ENCODE results near the gene MAGI2. TPM values are rescaled to one million over a fixed set of nuclear protein-coding genes. Genes with fewer than 3 reads are reported as not detected.

Gene MAGI2
- total and polyA plus RNA-seq, 4 donors, result 0.37 to 4.1 (median 1.4) TPM

DNA sequence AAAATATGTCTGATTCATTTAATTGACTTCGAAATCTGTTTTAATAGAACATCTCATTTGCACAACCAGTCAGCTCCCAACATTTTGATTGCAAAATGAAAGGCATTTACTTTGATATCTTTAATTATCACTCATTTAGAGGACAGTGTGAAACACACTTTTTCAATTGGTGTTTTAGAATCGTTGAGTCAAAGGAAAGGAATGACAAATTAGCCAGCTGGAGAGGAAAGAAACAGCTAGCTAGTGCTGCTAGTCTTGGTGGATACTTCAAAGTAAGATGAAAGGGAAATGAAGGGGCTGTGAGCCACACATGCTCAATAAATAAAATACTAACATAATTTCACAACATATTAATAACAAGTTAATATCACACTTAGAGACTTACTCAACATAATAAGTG is 1084.7 kb downstream of the MAGI2 start:
- 78% methylated on average over 2 of the region's 2 CpGs for WGBS
- no peaks in the 10 kb centered on the region for H3K4me1 ChIP-seq (ENCODE audit: control insufficient read depth in 4 of 4, insufficient read depth in 4 of 4, low read length in 3 of 4)

GRCh38 chr7:78367280-78367773 is 1086.1 kb downstream of the MAGI2 start:
- H3K4me3 ChIP-seq (ENCODE audit: low read depth in 1 of 3, low read length in 3 of 3), result no peak overlapping the region
- 88% methylated on average over 5 of the region's 5 CpGs for WGBS
- H3K4me1 ChIP-seq (ENCODE audit: control insufficient read depth in 4 of 4, insufficient read depth in 4 of 4, low read length in 3 of 4), result no peaks in the 10 kb centered on the region
- H3K9me3 ChIP-seq (ENCODE audit: control insufficient read depth in 4 of 4, low read length in 3 of 4), result no peaks in the 10 kb centered on the region
- no peak overlapping the region for H3K9ac ChIP-seq (ENCODE audit: low read depth in 1 of 2, low read length in 2 of 2)
- no peaks in the 10 kb centered on the region for H3K36me3 ChIP-seq (ENCODE audit: control insufficient read depth in 4 of 4, insufficient read depth in 3 of 4, low read depth in 1 of 4, low read length in 3 of 4)
- H3K27ac ChIP-seq (ENCODE audit: low read depth in 1 of 2, low read length in 2 of 2), result no peak overlapping the region
- TF ChIP-seq HNF4A (conservative IDR thresholded peaks at IDR 0.05) (no peak), JUND (IDR thresholded peaks at IDR 0.05) (no peak), EGR1 (IDR thresholded peaks at IDR 0.05; ENCODE audit: low read depth in 2 of 2) (no peak), SP1 (IDR thresholded peaks at IDR 0.05) (no peak), RXRA (IDR thresholded peaks at IDR 0.05) (no peak), HNF4G (IDR thresholded peaks at IDR 0.05) (no peak), YY1 (IDR thresholded peaks at IDR 0.05) (no peak), TAF1 (conservative IDR thresholded peaks at IDR 0.05) (no peak), RAD21 (IDR thresholded peaks at IDR 0.05) (no peak), ZBTB33 (IDR thresholded peaks at IDR 0.05) (no peak)
- TF ChIP-seq, protein P1, sequence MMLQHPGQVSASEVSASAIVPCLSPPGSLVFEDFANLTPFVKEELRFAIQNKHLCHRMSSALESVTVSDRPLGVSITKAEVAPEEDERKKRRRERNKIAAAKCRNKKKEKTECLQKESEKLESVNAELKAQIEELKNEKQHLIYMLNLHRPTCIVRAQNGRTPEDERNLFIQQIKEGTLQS (IDR thresholded peaks at IDR 0.05), result no peak
- TF ChIP-seq, protein P2, sequence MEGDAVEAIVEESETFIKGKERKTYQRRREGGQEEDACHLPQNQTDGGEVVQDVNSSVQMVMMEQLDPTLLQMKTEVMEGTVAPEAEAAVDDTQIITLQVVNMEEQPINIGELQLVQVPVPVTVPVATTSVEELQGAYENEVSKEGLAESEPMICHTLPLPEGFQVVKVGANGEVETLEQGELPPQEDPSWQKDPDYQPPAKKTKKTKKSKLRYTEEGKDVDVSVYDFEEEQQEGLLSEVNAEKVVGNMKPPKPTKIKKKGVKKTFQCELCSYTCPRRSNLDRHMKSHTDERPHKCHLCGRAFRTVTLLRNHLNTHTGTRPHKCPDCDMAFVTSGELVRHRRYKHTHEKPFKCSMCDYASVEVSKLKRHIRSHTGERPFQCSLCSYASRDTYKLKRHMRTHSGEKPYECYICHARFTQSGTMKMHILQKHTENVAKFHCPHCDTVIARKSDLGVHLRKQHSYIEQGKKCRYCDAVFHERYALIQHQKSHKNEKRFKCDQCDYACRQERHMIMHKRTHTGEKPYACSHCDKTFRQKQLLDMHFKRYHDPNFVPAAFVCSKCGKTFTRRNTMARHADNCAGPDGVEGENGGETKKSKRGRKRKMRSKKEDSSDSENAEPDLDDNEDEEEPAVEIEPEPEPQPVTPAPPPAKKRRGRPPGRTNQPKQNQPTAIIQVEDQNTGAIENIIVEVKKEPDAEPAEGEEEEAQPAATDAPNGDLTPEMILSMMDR (IDR thresholded peaks at IDR 0.05; ENCODE audit: low read depth, low read length, missing input control), result no peak
- TF ChIP-seq, protein P3, sequence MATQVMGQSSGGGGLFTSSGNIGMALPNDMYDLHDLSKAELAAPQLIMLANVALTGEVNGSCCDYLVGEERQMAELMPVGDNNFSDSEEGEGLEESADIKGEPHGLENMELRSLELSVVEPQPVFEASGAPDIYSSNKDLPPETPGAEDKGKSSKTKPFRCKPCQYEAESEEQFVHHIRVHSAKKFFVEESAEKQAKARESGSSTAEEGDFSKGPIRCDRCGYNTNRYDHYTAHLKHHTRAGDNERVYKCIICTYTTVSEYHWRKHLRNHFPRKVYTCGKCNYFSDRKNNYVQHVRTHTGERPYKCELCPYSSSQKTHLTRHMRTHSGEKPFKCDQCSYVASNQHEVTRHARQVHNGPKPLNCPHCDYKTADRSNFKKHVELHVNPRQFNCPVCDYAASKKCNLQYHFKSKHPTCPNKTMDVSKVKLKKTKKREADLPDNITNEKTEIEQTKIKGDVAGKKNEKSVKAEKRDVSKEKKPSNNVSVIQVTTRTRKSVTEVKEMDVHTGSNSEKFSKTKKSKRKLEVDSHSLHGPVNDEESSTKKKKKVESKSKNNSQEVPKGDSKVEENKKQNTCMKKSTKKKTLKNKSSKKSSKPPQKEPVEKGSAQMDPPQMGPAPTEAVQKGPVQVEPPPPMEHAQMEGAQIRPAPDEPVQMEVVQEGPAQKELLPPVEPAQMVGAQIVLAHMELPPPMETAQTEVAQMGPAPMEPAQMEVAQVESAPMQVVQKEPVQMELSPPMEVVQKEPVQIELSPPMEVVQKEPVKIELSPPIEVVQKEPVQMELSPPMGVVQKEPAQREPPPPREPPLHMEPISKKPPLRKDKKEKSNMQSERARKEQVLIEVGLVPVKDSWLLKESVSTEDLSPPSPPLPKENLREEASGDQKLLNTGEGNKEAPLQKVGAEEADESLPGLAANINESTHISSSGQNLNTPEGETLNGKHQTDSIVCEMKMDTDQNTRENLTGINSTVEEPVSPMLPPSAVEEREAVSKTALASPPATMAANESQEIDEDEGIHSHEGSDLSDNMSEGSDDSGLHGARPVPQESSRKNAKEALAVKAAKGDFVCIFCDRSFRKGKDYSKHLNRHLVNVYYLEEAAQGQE (IDR thresholded peaks at IDR 0.05), result no peak
- DNase-seq (ENCODE audit: low spot score), result no peak
- H3K27me3 ChIP-seq (ENCODE audit: control insufficient read depth in 4 of 4, insufficient read depth in 4 of 4, low read length in 3 of 4), result no peaks in the 10 kb centered on the region

More for the DNA sequence above, 1084.7 kb downstream of the MAGI2 start:
- H3K9me3 ChIP-seq (ENCODE audit: control insufficient read depth in 4 of 4, low read length in 3 of 4), result no peaks in the 10 kb centered on the region
- H3K36me3 ChIP-seq (ENCODE audit: control insufficient read depth in 4 of 4, insufficient read depth in 3 of 4, low read depth in 1 of 4, low read length in 3 of 4), result no peaks in the 10 kb centered on the region
- TF ChIP-seq YY1 (IDR thresholded peaks at IDR 0.05), result no peak
- no peak for TF ChIP-seq EGR1 (IDR thresholded peaks at IDR 0.05; ENCODE audit: low read depth in 2 of 2)
- TF ChIP-seq ZBTB33 (IDR thresholded peaks at IDR 0.05), result no peak
- TF ChIP-seq RAD21 (IDR thresholded peaks at IDR 0.05), result no peak
- H3K4me3 ChIP-seq (ENCODE audit: low read depth in 1 of 3, low read length in 3 of 3), result no peak overlapping the region
- no peak for DNase-seq (ENCODE audit: low spot score)
- H3K27me3 ChIP-seq (ENCODE audit: control insufficient read depth in 4 of 4, insufficient read depth in 4 of 4, low read length in 3 of 4), result no peaks in the 10 kb centered on the region
- H3K9ac ChIP-seq (ENCODE audit: low read depth in 1 of 2, low read length in 2 of 2), result no peak overlapping the region
- H3K27ac ChIP-seq (ENCODE audit: low read depth in 1 of 2, low read length in 2 of 2), result no peak overlapping the region

Measured in liver (tissue), 9 donors.